GM19099 (cell line): Measurements from ENCODE around the gene CD72.

Experiments used
- POLR2A ChIP-seq: IDR thresholded peaks from 3 replicates; pipeline ENCODE4 v1.6.1; 2011; ENCODE audit warnings: low read depth; ENCODE audit not compliant: insufficient read length; ENCODE audit errors: extremely low read depth

CD72 gene

GRCh38 chr9:35566417-35566816, 51.8 kb downstream of the CD72 start:
- no peak for TF ChIP-seq POLR2A

GRCh38 chr9:35564658-35565061, 53.6 kb downstream of the CD72 start:
- TF ChIP-seq POLR2A: no peak

GRCh38 chr9:35563791-35564197, 54.4 kb downstream of the CD72 start:
- TF ChIP-seq POLR2A: no peak

- TF ChIP-seq POLR2A: no peak
Measured at GRCh38 chr9:35562895-35563780, 55.1 kb downstream of the CD72 start.

DNA sequence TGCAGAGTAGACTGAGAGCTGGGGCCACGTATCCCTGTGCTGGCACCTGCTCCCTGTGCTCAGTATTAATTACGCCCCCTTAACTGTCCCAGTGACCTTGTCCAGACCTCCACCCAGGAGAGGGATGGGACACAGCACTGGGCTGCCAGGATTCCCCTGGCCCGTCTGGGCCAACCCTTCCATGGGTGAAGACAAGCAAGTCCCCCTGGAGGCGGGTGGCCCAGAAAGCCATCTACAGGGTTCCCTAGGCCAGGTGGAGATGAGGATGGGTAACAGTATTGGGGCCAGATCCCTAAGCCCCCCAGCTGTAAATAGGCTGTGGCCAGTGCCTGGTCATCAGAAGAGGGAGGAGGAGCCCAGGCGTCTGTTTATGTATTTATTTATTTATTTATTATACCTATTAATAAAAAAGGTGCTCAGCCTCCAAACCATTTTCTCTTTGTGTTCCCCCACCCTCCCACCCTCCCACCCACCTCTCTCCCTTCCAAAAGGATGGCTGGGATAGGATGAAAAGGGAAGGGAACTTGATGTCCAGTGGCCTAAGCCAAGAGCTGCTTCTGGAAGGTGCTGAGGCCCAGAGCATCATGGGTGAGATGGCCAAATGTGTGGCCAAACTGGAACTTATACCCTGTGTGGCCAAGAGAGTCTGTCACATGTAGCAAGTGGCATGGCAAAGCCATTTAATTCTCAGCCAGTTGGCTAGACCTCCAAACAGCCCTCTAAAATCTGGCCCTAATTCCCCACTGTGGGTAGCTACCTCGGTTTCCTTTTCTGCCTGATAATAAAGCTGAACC, 56.5 kb downstream of the CD72 start:
- no peak for TF ChIP-seq POLR2A

- TF ChIP-seq POLR2A: no peak
Measured at GRCh38 chr9:35560625-35561337, 57.4 kb downstream of the CD72 start.
